ENCODE data around the gene KLHL6. TPM values are rescaled to one million over a fixed set of nuclear protein-coding genes. Genes with fewer than 3 reads are reported as not detected.
A peak's percentile ranks its signal among the peaks of the same experiment; 100 is the strongest.

The KLHL6 gene
- total and polyA plus RNA-seq, 12 donors: 0.34 to 7.5 (median 2.5) TPM

DNA sequence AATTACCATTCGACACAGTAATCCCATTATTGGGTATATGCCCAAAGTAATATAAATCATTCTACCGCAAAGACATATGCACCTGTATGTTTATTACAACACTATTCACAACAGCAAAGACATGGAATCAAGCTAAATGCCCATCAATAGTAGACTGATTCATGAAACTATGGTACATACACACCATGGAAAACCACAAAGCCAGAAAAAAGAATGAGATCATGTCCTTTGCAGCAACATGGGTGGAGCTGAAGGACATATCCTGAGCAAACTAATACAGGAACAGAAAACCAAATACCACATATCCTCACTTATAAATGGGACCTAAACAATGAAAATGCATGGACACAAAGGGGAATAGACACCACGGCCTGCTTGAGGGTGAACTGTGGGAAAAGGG is 116.0 kb downstream of the KLHL6 start:
- WGBS, 4 donors: 81 to 88% (median 85%) methylated on average over 3 of the region's 3 CpGs
- no peaks in the 10 kb centered on the region for H3K27me3 ChIP-seq
- DNase-seq: no peak
- intact Hi-C loops (cut with DNase I): no loop called here
- peaks cover 0 to 6% (median 0%) of the 10 kb centered on the region in 3 donors for H3K9me3 ChIP-seq (replicated peaks in 1 of 3)
- H3K27ac ChIP-seq: no peak overlapping the region
- H3K36me3 ChIP-seq (replicated peaks in 1 of 2): no peaks in the 10 kb centered on the region
- no peak overlapping the region for H3K4me3 ChIP-seq
- no peak for TF ChIP-seq POLR2A (IDR thresholded peaks at IDR 0.05)
- H3K4me1 ChIP-seq (replicated peaks in 1 of 2): peaks cover 13 to 18% of the 10 kb centered on the region in 2 donors

DNA sequence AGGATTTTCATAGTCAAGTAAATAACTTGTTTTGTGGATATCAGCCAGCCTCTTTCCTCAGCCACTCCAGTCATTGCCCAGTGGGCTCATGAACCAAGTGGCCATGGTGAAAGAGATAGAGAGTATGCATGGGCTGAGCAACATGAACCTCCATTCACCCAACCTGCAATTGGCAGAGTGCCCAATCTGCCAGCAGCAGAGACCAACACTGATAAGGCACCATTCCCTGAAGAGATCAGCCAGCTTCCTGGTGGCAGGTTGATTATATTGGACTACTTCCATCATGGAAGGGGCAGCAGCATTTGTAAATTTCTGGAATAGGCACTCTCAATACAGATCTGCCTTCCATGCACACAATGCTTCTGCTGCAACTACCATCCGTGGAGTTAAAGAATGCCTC is 116.8 kb downstream of the KLHL6 start:
- Histone ChIP-seq H3K9me3 (replicated peaks in 1 of 3) (peaks cover 0 to 6% (median 0%) of the 10 kb centered on the region in 3 donors), H3K4me1 (replicated peaks in 1 of 2) (peaks cover 13 to 18% of the 10 kb centered on the region in 2 donors), H3K36me3 (replicated peaks in 1 of 2) (no peaks in the 10 kb centered on the region), H3K4me3 (no peak overlapping the region), H3K27me3 (no peaks in the 10 kb centered on the region), H3K27ac (no peak overlapping the region)
- peak in 1 of 7 donors; percentile 46 for DNase-seq
- TF ChIP-seq, protein P1, sequence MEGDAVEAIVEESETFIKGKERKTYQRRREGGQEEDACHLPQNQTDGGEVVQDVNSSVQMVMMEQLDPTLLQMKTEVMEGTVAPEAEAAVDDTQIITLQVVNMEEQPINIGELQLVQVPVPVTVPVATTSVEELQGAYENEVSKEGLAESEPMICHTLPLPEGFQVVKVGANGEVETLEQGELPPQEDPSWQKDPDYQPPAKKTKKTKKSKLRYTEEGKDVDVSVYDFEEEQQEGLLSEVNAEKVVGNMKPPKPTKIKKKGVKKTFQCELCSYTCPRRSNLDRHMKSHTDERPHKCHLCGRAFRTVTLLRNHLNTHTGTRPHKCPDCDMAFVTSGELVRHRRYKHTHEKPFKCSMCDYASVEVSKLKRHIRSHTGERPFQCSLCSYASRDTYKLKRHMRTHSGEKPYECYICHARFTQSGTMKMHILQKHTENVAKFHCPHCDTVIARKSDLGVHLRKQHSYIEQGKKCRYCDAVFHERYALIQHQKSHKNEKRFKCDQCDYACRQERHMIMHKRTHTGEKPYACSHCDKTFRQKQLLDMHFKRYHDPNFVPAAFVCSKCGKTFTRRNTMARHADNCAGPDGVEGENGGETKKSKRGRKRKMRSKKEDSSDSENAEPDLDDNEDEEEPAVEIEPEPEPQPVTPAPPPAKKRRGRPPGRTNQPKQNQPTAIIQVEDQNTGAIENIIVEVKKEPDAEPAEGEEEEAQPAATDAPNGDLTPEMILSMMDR (IDR thresholded peaks at IDR 0.05): no peak
- TF ChIP-seq POLR2A (IDR thresholded peaks at IDR 0.05): no peak
- WGBS, 4 donors: 78 to 93% (median 88%) methylated on average over 1 of the region's 1 CpG
- intact Hi-C loops (cut with DNase I): no loop called here

DNA sequence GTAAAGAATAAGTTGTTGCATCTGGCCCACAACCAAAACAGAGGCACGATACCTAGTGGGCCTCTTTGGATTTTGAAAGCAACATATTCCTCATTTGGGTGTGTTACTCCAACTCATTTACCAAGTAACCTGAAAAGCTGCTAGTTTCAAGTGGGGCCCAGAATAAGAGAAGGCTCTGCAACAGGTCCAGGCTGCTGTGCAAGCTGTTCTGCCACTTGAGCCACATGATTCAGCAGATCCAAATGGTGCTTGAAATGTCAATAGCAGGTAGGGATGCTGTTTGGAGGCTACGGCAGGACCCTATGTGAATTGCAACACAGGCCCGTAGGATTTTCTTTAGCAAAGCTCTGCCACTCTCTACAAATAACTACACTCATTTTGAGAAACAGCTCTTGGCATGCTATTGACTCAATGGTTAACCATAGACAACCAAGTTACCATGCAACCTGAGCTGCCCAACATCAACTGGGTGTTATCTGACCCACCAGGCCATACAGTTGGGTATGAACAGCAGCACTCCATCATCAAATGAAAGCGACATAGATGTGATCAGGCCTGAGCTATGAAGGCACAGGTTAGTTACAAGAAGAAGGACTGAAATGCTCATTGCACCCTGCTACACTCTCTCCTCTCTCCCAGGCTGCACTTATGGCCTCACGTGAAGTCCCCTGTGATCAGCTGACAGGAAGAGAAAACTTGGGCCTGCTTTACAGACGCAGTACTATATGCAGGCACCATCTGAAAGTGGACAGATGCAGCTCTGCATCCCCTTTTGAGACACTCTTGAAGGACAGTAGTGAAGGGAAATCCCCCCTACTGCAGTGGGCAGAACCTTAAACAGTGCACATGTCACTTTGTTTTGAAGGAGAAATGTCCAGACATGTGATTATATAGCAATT is 117.6 kb downstream of the KLHL6 start:
- Histone ChIP-seq H3K27me3 (no peaks in the 10 kb centered on the region), H3K9me3 (replicated peaks in 1 of 3) (peaks cover 0 to 6% (median 0%) of the 10 kb centered on the region in 3 donors), H3K4me1 (replicated peaks in 1 of 2) (peaks cover 13 to 18% of the 10 kb centered on the region in 2 donors), H3K4me3 (no peak overlapping the region), H3K27ac (no peak overlapping the region), H3K36me3 (replicated peaks in 1 of 2) (no peaks in the 10 kb centered on the region)
- intact Hi-C loops (cut with DNase I): no loop called here
- DNase-seq: no peak
- 75 to 93% (median 87%) methylated on average over 5 to 6 of the region's 6 CpGs for WGBS, 4 donors
- TF ChIP-seq, protein P1 (IDR thresholded peaks at IDR 0.05): no peak
- no peak for TF ChIP-seq POLR2A (IDR thresholded peaks at IDR 0.05)

Small RNA genes lying within 50 kb of the gene (small RNA-seq; reads per million reads assigned to genes)
- gene RF00092 (0 reads per million in 2 donors), gene RF00394 (0 reads per million in 2 donors), gene RF01241 (0 reads per million in 2 donors), gene SNORA63D (29.4 to 31.6 reads per million in 2 donors)

Other genes starting within 250 kb of the KLHL6 start
- gene MCF2L2, start 127.1 kb downstream of the KLHL6 start, total RNA-seq: 10 to 100 TPM; 15.0 to 62.7 (median 25.6) TPM
- gene MCF2L2, start 127.1 kb downstream of the KLHL6 start, polyA plus RNA-seq: 10 to 100 TPM in 1 of 3 donors, 1 to 10 TPM in 2; 6.5 to 11.3 (median 9.9) TPM
- 100 to 1,000 TPM in 1 of 9 donors, 10 to 100 TPM in 8; 27.5 to 150 (median 56.7) TPM for gene KLHL24, start 79.9 kb upstream of the KLHL6 start, total RNA-seq
- gene KLHL24, start 79.9 kb upstream of the KLHL6 start, polyA plus RNA-seq: 10 to 100 TPM in 2 of 3 donors, 1 to 10 TPM in 1; 4.9 to 13.6 (median 12.9) TPM
- 10 to 100 TPM in 8 of 9 donors, 1 to 10 TPM in 1; 9.5 to 27.1 (median 15.4) TPM for gene YEATS2, start 142.1 kb upstream of the KLHL6 start, total RNA-seq
- gene YEATS2, start 142.1 kb upstream of the KLHL6 start, polyA plus RNA-seq: 10 to 100 TPM in 1 of 3 donors, 1 to 10 TPM in 2; 4.9 to 11.9 (median 8.4) TPM

Data from adrenal gland (tissue), 12 donors.